K562 (cell line): ENCODE measurements around the gene ATP6V0C. TPM values are rescaled to one million over a fixed set of nuclear protein-coding genes. Genes with fewer than 3 reads are reported as not detected.

Experiments used
- CBFA2T3 ChIP-seq: fragments of 450-650 bp; IDR thresholded peaks from 2 replicates; pipeline ENCODE4 v1.6.1; 2017
- CXXC5 ChIP-seq: fragments of 250-450 bp; sonication (Bioruptor Pico); IDR thresholded peaks from 2 replicates; pipeline ENCODE4 v1.8.0; 2022; ENCODE audit warnings: inconsistent platforms, mild to moderate bottlenecking, moderate library complexity
- E4F1 ChIP-seq: fragments of 250-450 bp; sonication (Bioruptor Pico); IDR thresholded peaks from 2 replicates; pipeline ENCODE4 v1.5.0; 2021; ENCODE audit warnings: mild to moderate bottlenecking, borderline replicate concordance
- SMARCC2 ChIP-seq: fragments of 450-650 bp; IDR thresholded peaks from 2 replicates; pipeline ENCODE4 v1.6.1; 2017; ENCODE audit warnings: antibody characterized with exemption, moderate library complexity, mild to moderate bottlenecking, low read depth
- SRSF3 ChIP-seq: fragments of 200-400 bp; formaldehyde crosslinking; IDR thresholded peaks from 2 replicates; pipeline ENCODE4 v1.6.1; 2016; ENCODE audit warnings: mild to moderate bottlenecking, low read length, moderate library complexity; ENCODE audit not compliant: insufficient read depth
- ZNF212 ChIP-seq: fragments of 450-650 bp; formaldehyde crosslinking; IDR thresholded peaks from 2 replicates; pipeline ENCODE4 v1.4.0; 2020; ENCODE audit warnings: mild to moderate bottlenecking
- ZNF282 ChIP-seq: sonication (generic); formaldehyde crosslinking; IDR thresholded peaks from 2 replicates; pipeline ENCODE4 v1.8.1; 2023; ENCODE audit warnings: missing genetic modification reagents
- polyA plus RNA-seq, 8 experiments: library from polyadenylated mRNA; depleted of rRNA in 4 of 8; stranded (reverse) in 5 of 8; unstranded in 3 of 8; fragments of >200 nt; fragmentation: Nextera tagmentation in 2 of 8; fragmentation: Illumina TruSeq in 1 of 8; extraction: Ambion mirVana in 2 of 8; extraction: Trizol in 1 of 8; gene quantifications; 2 replicates each; pipeline versions ENCODE4 v1.2.1 to v1.2.3, GENCODE V29; 2011 to 2014; ENCODE audit warnings: inconsistent platforms in 1 of 8, missing spikeins in 1 of 8
- total RNA-seq, 7 experiments: library from RNA; depleted of rRNA in 6 of 7; stranded (reverse); fragments of >200 nt in 6 of 7; fragmentation: Illumina TruSeq in 2 of 7; extraction: Trizol in 2 of 7; gene quantifications; 2 replicates each; pipeline versions ENCODE4 v1.2.1 to v1.2.3, GENCODE V29; 2011 to 2021; ENCODE audit warnings: low replicate concordance in 1 of 7
- TF ChIP-seq, protein P1 (sequence below), 2 experiments: fragments of 450-650 bp; IDR thresholded peaks; 2 replicates each; pipeline ENCODE4 v1.6.1; 2016
- TF ChIP-seq, protein P2 (sequence below): IDR thresholded peaks from 2 replicates; pipeline ENCODE4 v1.6.1; 2012; ENCODE audit warnings: low read depth, low read length, improper control_type of control experiment, borderline replicate concordance

The ATP6V0C gene
- total and polyA plus RNA-seq, 9 of the 15 experiments (the other 6 are each of a cell fraction or from before 2014, with no cell fraction given): 2.9 to 228 (median 22.7) TPM

- TF ChIP-seq, protein P1, sequence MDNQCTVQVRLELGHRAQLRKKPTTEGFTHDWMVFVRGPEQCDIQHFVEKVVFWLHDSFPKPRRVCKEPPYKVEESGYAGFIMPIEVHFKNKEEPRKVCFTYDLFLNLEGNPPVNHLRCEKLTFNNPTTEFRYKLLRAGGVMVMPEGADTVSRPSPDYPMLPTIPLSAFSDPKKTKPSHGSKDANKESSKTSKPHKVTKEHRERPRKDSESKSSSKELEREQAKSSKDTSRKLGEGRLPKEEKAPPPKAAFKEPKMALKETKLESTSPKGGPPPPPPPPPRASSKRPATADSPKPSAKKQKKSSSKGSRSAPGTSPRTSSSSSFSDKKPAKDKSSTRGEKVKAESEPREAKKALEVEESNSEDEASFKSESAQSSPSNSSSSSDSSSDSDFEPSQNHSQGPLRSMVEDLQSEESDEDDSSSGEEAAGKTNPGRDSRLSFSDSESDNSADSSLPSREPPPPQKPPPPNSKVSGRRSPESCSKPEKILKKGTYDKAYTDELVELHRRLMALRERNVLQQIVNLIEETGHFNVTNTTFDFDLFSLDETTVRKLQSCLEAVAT (IDR thresholded peaks at IDR 0.05): no peak
- TF ChIP-seq, protein P2, sequence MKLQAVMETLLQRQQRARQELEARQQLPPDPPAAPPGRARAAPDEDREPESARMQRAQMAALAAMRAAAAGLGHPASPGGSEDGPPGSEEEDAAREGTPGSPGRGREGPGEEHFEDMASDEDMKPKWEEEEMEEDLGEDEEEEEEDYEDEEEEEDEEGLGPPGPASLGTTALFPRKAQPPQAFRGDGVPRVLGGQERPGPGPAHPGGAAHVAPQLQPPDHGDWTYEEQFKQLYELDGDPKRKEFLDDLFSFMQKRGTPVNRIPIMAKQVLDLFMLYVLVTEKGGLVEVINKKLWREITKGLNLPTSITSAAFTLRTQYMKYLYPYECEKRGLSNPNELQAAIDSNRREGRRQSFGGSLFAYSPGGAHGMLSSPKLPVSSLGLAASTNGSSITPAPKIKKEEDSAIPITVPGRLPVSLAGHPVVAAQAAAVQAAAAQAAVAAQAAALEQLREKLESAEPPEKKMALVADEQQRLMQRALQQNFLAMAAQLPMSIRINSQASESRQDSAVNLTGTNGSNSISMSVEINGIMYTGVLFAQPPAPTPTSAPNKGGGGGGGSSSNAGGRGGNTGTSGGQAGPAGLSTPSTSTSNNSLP: no peak
- TF ChIP-seq ZNF212: no peak
- TF ChIP-seq SRSF3: no peak
- no peak for TF ChIP-seq SMARCC2
- TF ChIP-seq E4F1: no peak
- TF ChIP-seq CXXC5 (CRISPR knock-in tag): no peak
- TF ChIP-seq CBFA2T3: no peak
- no peak for TF ChIP-seq ZNF282 (CRISPR knock-in tag)
Observed at GRCh38 chr16:2527784-2528100, 14.0 kb downstream of the ATP6V0C start (continued).
